Midbrain (tissue), 1 donor: Measurements from ENCODE around the gene CDH4.

Experiments used
- DNase-seq: peaks from one replicate; lab custom pipeline; 2025; lab: John Stamatoyannopoulos, UW

CDH4 gene

GRCh38 chr20:61328911-61329558 is 77.0 kb downstream of the CDH4 start:
- DNase-seq: no peak

- no peak for DNase-seq
These were observed 78.4 kb downstream of the CDH4 start for GRCh38 chr20:61330441-61330840.

DNA sequence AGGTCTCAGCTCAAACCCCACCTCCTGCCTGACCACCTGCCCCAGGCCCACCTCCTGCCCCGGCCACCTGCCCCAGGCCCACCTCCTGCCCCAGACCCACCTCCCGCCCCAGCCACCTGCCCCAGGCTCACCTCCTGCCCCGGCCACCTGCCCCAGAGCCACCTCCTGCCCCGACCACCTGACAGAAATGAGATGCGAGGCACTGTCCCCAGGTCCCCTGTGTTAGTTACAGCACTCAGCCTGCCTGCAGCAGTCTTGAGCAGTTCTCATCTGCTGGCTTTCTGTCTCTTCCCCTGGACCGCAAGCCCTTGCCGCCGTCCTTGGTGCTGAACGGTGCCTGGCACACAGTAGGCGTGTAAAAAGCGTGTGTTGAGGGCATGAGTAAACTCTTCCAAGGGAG is 79.5 kb downstream of the CDH4 start:
- no peak for DNase-seq

- DNase-seq: no peak
These were observed 80.2 kb downstream of the CDH4 start for GRCh38 chr20:61332016-61332975.

DNA sequence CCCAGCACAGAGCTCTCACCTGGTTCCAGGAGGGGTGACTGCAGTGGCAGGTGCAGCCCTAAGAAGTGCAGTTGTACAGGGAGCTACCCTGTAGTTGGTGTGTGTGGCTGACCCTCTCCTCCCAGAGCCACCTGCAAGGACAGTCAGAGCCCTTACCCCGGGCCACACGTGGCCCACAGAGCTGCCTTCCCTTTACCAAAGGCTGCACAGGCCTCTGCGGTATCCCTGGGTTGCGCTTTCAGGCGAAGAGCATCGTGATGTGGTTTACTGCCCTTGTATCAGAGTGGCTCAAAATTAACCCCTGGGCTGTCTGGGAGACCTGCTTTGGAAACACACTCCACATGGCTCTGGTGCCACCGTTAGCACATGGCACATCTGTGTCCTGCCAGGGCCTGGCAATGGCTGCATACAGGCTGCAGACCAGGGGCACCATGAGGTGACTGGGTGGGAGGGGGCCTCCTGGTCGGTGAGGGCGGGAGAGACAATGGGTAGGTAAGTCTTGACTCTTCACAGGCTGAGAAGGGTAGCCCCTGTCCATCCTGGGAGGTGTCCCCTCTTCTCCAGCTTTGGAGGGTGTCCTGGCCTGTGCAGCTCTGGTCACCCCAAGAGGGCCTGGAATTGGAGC is 81.5 kb downstream of the CDH4 start:
- no peak for DNase-seq

GRCh38 chr20:61340157-61340556 is 88.1 kb downstream of the CDH4 start:
- no peak for DNase-seq

GRCh38 chr20:61341605-61342004 is 89.5 kb downstream of the CDH4 start:
- no peak for DNase-seq

GRCh38 chr20:61343934-61344333 is 91.9 kb downstream of the CDH4 start:
- no peak for DNase-seq

DNA sequence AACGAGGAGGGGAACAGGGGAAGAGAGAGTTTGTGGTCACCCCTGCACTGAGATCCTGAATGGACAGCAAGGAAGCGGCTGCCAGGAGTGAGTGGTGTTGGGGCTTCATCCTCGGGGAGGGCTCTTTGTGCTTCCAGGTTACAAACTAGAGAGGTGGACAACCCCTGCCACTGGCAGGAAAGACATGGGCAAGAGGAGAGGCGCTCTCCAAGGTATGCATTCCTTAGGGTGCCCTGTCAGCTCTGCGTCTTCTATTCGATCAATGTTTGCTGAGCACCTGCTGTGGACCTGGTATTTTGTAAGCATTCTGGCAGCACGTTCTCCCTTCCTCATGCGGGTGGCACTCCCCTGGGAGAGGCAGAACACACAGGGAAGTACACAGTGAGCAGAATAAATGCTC is 93.6 kb downstream of the CDH4 start:
- DNase-seq: no peak

DNA sequence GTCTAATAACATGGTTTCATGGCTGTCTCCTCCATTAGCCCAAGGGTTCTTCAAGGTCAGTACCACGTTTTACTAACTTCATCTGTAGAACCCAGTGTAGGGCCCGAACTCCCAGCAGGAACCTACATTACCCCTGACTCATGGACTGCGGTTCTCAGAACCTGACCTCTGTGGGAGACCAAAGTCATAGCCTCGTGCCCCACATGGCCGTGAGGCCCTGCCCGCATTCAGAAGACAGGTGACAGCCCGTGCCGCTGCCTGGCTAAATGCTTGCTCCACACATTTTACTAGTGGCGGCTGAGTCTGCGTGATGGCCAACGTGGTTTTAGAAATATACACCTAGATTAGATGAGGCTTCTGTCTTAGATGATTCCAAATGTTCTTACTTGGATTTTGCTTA is 94.9 kb downstream of the CDH4 start:
- no peak for DNase-seq

GRCh38 chr20:61347443-61347842 is 95.4 kb downstream of the CDH4 start:
- DNase-seq: no peak

- no peak for DNase-seq
These were observed 97.5 kb downstream of the CDH4 start for GRCh38 chr20:61349447-61350165.

GRCh38 chr20:61350500-61351250 is 98.6 kb downstream of the CDH4 start:
- DNase-seq: no peak

GRCh38 chr20:61352346-61353260 is 100.5 kb downstream of the CDH4 start:
- no peak for DNase-seq

- DNase-seq: no peak
These were observed 101.4 kb downstream of the CDH4 start for GRCh38 chr20:61353261-61354000.

DNA sequence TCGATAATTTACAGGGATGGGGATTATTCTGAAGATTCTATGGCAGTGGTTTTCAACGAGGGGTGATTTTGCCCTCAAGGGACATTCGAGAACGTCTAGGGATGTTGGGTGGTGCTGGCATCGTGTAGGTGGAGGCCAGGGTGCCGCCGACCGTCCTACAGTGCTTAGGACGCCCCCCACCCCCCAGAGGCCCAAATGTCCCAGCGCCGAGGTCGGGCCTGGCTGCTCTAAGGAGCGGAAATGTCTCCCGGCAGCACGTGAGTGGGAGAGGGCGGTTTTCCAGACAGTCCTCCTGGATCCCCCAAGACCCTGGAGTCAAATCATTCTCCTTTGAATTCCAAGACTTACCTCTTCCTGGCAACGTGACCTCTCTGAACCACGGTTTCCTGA is 101.9 kb downstream of the CDH4 start:
- no peak for DNase-seq

DNA sequence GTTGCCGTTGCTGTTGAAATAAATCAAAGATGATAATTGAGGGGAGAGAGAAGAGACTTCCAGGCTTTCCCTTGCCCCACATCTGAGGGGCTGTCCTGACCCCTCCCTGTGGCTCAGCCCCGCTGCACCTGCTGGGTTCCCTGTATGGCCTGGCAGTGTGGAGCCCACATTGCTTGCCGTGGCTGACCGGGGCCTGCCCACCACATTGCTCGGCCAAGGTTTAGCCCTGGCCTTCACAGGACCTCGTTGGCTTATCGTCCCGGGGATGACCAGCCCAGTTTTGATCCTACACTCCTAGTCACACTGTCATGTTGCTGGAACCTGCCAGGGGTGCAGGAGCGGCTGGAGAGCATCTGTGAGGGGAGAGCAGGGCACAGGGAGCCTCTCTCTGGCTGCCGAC is 102.4 kb downstream of the CDH4 start:
- no peak for DNase-seq

DNA sequence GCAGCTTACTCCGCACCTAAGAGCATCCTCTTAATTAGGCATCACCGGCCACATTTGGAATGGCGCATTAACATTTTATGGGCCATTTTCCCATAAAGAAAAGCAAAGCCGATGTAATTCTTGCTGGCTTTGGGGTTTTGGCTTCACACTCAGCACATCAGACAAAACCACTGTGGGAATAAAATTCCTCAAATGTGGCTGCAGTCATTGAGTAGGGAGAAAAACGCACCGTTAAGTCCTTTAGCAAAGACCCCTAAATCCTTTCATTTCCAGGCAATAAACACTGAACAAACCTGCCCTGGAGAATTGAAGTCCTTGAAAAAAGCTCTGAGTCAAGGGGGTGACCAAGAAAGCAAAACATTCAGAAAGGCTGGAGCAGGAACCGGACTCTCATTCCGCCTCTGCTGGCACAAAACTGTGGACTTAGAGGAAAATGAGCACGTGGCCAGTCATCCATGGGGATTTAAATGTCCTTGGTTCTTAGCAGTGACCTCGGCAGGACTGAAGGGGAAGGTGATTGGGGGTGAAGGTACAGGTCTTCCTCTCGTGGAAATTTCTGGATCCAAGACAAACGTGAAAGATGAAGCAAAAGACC is 102.9 kb downstream of the CDH4 start:
- DNase-seq: no peak

GRCh38 chr20:61355585-61355984 is 103.5 kb downstream of the CDH4 start:
- DNase-seq: no peak
